HG03060 (cell line): Measurements from ENCODE around the gene GNAL.
"Not testable (repeated sequence)": the region's sequence is repeated elsewhere in the genome, so short reads cannot be mapped to it uniquely, and the experiment has no call there.

Source experiments
- ATAC-seq: cut with Tn5 transposase; IDR thresholded peaks from one replicate; pipeline ENCODE4 v1.9.1; 2021; ENCODE audit warnings: low read depth, moderate number of reproducible peaks; ENCODE audit not compliant: unreplicated experiment

Gene GNAL

DNA sequence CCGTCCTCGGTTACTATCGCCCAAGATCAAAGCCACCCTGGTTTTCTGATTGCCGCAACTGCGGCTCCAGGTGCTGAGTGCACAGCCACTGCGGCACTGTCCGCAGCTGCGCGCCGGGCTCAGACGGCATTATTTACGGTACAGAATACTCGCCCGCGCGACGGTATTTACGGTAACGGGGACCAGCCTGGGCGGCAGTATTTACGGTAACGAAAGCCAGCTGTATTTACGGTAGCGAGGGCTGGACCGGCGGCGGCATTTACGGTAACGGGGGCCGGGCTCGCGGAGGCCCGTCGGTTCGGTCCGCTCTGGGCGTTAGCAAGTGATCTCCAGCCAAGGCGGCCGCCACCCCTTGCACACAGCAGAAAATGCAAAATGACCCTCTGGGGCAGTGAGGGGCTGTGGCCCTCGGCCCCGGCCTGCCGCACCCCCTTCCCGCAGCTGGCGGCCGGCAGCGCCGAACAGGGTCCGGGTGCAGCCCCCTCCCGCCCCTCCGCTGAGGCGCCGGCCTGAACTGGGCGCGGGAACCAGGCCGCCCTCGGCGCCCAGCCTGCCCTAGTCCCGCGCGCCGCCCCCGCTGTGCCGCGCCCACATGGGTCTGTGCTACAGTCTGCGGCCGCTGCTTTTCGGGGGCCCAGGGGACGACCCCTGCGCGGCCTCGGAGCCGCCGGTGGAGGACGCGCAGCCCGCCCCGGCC lies at the start of gene GNAL:
GNAL (plus strand) TSS at position 293 of the 697 bp plus-strand sequence; CDS start at position 593, 300 bp downstream.
- no peak for ATAC-seq

- not testable (repeated sequence) for ATAC-seq
Observed at GRCh38 chr18:11647310-11647709, 41.8 kb upstream of the GNAL start.

- not testable (repeated sequence) for ATAC-seq
Observed at GRCh38 chr18:11647804-11648203, 41.3 kb upstream of the GNAL start.

GRCh38 chr18:11649839-11650238 lies 39.2 kb upstream of the GNAL start:
- no peak for ATAC-seq

DNA sequence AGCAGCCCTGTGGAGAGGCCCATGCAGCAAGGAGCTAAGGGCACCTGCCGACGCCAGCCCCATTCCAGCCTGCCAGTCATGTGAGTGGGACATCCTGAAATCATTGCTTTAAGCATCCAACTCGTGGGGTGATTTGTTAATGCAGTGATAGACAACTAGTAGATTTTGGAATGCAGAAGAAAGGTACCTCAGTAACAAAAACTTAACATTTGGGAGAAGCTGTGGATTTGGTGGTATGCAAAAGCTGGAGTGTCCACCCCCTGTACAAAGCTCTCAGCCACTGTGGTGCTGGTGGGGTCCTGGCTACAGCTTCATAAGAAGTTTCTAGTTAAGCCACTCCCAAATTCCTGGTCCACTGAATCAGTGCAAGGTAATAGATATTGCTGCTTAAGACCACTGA lies 37.2 kb upstream of the GNAL start:
- no peak for ATAC-seq

DNA sequence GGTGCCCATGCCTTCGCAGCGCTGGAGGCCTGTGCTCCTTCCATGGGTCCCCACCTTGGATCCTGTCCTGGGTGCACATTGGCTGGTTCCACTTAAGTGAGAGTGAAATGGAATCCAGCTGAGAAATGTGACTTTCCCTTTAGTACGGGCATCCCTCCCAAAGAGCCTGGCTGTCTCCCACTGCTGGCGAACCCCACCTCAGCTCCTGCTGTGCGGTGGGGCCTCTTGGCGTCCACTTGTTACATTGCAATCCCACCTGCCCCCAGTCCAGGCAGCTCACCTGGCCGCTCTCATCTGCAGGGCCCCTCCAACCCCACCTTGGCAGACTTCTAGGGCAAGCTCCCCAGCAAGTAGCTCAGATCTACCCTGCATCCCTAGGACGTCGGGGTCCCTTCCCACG lies 35.5 kb upstream of the GNAL start:
- no peak for ATAC-seq

- ATAC-seq: no peak
Observed at GRCh38 chr18:11654736-11655605, 34.1 kb upstream of the GNAL start.

- ATAC-seq: no peak
Observed at GRCh38 chr18:11655606-11655932, 33.5 kb upstream of the GNAL start.

DNA sequence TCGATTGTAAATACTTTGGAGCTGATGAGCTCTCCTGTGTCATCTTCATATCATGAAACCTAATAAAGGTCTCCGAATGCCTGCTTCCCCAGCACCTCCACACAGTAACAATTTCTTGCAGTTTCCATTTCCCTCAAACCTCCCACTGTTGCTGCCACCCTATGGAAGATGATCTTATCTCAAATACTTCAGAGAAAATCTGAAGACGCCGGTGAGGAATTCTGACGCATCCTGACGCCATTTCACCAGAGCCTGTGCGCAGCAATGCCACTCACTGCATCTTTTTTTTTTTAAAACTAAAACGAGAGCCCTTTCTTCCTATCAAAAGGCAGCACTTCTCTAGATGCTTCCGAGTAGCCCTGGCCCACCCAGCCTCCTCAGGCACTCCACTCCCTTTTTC lies 31.9 kb upstream of the GNAL start:
- no peak for ATAC-seq

DNA sequence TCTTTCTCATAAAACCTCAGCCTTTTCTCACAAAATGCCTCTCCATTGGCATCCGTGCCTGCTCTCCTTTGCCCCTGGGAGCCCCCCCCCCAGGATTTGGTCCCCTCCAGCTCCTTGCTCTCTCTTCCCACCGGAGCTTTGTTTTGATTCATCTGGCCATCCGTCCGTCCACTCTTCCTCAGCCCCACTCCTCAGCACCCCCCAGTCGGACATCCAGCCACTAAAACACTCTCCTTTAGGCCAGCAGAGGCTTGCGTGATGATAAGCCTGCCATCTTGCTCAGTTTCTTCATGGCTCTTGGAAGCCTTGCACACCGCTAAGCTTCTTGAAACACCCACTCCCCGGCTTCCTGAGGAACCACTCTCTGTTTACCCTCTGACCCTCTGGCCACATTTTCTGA lies 31.5 kb upstream of the GNAL start:
- ATAC-seq: no peak

GRCh38 chr18:11658019-11658418 lies 31.0 kb upstream of the GNAL start:
- ATAC-seq: no peak

GRCh38 chr18:11658989-11659388 lies 30.1 kb upstream of the GNAL start:
- no peak for ATAC-seq

DNA sequence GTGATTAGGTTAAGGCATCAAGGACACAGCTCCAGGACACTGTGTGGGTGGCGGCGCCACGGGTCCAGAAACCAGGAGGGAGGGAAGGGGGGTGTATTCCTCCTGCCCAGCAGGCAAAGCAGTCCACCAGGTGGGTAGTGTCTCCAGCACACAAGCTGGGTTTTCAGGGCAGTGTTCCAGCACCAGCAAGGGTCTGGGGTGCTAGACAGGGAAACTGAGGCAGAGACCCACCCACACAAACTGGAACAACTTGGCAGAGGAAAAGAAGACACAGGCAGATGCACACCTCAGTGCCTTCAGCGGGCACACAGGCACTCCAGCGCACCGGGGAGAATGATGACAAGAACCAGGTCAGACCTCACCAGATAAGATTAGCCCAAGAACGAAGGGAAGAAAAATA lies 28.4 kb upstream of the GNAL start:
- no peak for ATAC-seq

GRCh38 chr18:11661430-11661829 lies 27.6 kb upstream of the GNAL start:
- no peak for ATAC-seq

GRCh38 chr18:11663439-11664029 lies 25.5 kb upstream of the GNAL start:
- no peak for ATAC-seq

DNA sequence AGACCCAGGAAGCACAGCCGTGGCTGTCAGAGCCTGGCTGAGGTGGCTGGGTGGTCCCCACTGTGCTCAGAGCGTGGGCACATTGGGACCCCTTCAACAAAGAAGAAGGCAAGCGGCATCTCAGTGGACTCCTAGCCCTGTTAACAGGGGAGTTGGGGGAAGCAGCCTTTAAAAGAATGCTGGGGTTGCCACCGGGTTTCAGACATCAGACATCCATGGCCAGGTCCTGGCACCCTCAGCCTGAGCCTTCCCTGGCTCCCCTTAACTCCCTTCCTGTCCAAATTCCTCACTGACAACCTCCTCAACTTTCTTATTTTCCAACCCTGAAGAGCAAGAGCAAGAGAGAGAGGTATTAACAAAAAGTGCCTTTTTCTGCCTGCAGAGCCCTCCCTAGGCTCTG lies 24.8 kb upstream of the GNAL start:
- ATAC-seq: no peak

- ATAC-seq: no peak
Observed at GRCh38 chr18:11665146-11665545, 23.9 kb upstream of the GNAL start.

- no peak for ATAC-seq
Observed at GRCh38 chr18:11665587-11665986, 23.5 kb upstream of the GNAL start.

GRCh38 chr18:11666176-11666575 lies 22.9 kb upstream of the GNAL start:
- no peak for ATAC-seq

DNA sequence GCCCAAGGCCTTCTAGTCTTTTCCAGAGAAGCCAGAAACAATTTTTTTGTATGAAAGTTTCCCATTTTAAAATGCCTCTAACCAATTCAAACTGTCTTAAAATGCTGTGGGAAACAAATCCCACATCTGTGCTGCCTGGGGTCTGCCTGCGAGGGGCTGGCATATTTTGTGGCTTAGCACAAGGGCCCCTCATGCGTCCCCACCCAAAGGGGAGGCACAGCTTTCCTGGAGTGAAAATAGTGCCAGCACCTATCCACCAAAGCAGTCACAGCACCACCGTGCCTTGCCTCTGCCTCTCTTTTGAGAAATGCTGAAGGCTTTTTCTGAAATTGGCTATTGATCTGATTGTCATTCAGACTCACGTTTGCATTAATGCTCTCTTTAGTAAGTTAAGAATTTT lies 22.2 kb upstream of the GNAL start:
- ATAC-seq: no peak

- ATAC-seq: no peak
Observed at GRCh38 chr18:11667578-11667977, 21.5 kb upstream of the GNAL start.
